ENCODE results near the gene ANP32A.

ANP32A gene

DNA sequence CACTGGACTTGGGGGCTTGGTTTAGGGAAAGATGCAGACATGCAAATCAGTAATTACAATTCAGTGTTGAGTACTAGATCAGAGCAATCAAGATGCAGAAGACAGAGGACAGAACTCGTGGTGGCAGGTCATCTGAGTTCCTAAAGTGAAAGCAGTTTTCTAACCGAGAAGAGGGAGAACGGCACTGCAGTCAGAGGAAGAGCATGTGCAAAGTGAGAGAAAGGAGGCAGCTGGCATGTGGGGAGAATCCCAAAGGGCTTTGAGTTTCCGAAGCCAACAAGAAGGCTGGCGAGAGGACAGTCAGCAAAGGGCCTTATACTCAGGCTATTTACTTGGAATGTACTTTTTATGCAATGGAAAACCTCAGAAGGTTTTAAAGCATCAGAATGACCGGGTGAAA is 87.0 kb downstream of the ANP32A start:
- no peak for DNase-seq (ENCODE audit: low read depth)
- H3K4me3 ChIP-seq (ENCODE audit: low read depth, low read length) = no peak overlapping the region
- TF ChIP-seq, protein P1, sequence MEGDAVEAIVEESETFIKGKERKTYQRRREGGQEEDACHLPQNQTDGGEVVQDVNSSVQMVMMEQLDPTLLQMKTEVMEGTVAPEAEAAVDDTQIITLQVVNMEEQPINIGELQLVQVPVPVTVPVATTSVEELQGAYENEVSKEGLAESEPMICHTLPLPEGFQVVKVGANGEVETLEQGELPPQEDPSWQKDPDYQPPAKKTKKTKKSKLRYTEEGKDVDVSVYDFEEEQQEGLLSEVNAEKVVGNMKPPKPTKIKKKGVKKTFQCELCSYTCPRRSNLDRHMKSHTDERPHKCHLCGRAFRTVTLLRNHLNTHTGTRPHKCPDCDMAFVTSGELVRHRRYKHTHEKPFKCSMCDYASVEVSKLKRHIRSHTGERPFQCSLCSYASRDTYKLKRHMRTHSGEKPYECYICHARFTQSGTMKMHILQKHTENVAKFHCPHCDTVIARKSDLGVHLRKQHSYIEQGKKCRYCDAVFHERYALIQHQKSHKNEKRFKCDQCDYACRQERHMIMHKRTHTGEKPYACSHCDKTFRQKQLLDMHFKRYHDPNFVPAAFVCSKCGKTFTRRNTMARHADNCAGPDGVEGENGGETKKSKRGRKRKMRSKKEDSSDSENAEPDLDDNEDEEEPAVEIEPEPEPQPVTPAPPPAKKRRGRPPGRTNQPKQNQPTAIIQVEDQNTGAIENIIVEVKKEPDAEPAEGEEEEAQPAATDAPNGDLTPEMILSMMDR (conservative IDR thresholded peaks at IDR 0.05; ENCODE audit: low read depth, low read length) = no peak

DNA sequence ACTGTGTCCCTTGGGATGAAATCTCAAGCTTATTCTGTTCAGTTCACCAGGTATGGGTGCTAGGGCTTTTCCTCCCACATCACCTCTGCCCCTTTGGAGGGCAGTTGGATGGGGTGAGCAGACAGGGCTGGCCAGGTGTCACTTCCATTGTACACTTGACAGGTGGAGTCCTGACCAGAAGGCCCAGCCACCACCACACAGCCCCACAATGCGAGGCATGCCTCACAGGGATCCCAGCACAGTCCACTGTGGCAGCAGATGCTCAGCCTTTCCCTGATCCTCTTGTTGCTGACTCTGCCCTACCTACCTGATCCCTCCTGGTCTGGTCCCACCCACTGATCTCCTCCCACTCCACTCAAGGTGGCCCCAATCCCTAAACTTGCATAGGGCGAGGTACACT is 88.2 kb downstream of the ANP32A start:
- TF ChIP-seq, protein P1 (conservative IDR thresholded peaks at IDR 0.05; ENCODE audit: low read depth, low read length) = no peak
- DNase-seq (ENCODE audit: low read depth) = no peak
- H3K4me3 ChIP-seq (ENCODE audit: low read depth, low read length) = no peak overlapping the region

DNA sequence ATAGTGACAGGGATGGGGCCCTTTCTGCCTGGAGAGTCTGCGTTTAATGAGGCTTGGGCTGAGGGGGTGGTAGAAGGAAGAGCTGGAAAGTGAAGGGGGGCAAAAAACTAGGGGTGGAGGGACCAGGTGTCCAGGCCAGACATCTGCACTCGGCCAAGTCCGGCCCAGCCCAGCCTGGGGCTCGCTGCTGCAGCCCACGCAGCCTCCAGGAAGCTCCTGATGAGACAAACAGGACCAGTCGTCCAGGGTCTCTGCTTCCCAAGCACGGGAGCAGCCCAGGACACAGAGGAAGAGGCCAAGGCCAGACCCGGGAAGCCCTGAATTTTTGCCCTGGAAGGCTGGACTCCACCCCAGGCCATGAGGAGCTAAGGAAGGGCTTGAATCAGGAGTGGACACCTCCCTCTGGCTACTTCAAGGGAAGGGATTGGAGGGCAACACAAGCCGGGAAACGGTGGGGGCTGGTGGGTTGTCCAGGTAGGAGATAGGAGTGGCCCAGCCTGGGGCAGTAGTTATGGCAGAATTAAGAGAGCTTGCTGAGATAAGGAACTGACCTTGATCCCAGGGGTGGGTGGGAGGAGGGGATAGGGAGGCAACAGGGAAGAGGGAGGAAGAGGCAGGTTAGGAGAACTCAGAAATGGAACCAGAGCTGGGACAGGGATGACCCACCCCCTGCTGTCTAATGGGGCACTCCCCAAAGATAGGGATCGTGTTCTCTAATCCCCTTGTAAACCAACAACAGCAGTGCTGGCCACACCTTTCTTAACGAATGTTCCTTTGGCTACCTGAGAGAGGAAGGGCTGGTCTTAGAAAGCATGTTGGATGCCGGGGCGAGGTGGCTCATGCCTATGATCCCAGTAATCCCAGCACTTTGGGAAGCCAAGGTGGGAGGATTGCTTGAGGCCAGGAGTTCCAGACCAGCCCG is 89.5 kb downstream of the ANP32A start:
- DNase-seq (ENCODE audit: low read depth) = no peak
- TF ChIP-seq, protein P1 (conservative IDR thresholded peaks at IDR 0.05; ENCODE audit: low read depth, low read length) = no peak
- no peak overlapping the region for H3K4me3 ChIP-seq (ENCODE audit: low read depth, low read length)

DNA sequence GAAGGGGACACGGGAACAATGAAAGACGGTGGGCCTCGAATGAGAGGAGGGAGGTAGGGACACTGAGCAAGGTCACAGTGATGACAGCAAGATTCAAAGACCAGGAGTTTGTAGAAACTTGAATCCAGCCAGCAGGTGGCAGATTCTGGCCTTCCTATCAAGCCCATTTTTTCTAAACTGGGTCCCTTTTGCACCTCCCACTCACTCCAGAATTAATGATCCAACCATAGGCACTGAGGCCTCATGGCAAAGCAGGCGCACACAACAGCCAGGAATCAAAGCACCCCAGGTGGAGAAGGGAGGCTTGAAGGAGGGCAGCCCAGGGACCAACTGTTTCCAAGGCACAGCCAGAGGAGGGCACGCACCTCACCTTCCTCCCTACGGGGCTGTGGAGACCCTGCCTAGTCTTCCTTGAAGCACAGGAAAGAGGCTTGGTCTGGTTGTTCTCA is 90.2 kb downstream of the ANP32A start:
- H3K4me3 ChIP-seq (ENCODE audit: low read depth, low read length) = no peak overlapping the region
- TF ChIP-seq, protein P1 (conservative IDR thresholded peaks at IDR 0.05; ENCODE audit: low read depth, low read length) = peak; percentile 76
- DNase-seq (ENCODE audit: low read depth) = peak; percentile 73

DNA sequence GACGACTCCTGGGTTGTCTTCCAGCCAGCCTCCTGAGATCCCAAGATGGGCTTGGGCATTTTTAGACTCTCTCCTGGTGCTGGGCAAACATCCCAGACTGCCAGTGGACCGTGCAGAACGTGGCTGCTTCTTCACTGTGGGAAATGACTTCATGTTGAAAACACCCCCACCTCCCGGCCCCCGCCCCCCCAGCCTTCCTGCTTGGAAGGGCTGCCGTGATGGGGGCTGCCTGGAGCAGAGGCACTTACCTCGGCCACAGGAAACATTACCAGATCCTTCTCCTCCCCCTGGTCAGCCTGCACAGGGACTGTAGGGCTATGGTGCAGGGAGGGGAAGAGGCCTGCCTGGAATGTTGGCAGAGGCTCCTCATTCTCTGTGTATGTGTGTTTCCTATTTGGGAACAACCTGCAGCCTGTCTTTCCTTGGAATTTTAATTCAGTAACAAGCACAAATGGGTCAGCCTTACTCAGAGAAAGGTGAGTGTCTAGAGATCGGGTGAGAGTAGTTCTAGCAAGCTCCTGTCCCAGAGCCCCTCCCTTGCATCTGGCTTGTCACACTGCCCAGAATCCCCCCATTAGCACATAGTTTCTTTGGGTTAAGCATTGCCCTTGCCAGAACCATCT is 90.8 kb downstream of the ANP32A start:
- no peak overlapping the region for H3K4me3 ChIP-seq (ENCODE audit: low read depth, low read length)
- TF ChIP-seq, protein P1 (conservative IDR thresholded peaks at IDR 0.05; ENCODE audit: low read depth, low read length) = no peak
- DNase-seq (ENCODE audit: low read depth) = peak; percentile 16

Data from choroid plexus epithelial cell (primary cell).